ENCODE data around the gene MRPS12.

Gene MRPS12

GRCh38 chr19:38901683-38902082, 29.1 kb upstream of the MRPS12 start:
- no peak for ATAC-seq
- no peak for TF ChIP-seq CSDC2 (CRISPR knock-in tag; IDR thresholded peaks at IDR 0.05)
- TF ChIP-seq SNAI2 (CRISPR knock-in tag; IDR thresholded peaks at IDR 0.05) = no peak
- no peak for TF ChIP-seq TSHZ2 (CRISPR knock-in tag; IDR thresholded peaks at IDR 0.05)
- TF ChIP-seq BACH2 (CRISPR knock-in tag; IDR thresholded peaks at IDR 0.05; ENCODE audit: borderline replicate concordance) = no peak
- no peak for TF ChIP-seq ZNF70 (CRISPR knock-in tag; IDR thresholded peaks at IDR 0.05)
- no peak for TF ChIP-seq TCF4 (CRISPR knock-in tag; IDR thresholded peaks at IDR 0.05; ENCODE audit: borderline replicate concordance)
- TF ChIP-seq ISL1 (CRISPR knock-in tag; IDR thresholded peaks at IDR 0.05) = no peak
- no peak for TF ChIP-seq PPARA (CRISPR knock-in tag; IDR thresholded peaks at IDR 0.05; ENCODE audit: borderline replicate concordance)
- TF ChIP-seq CSRNP3 (CRISPR knock-in tag; IDR thresholded peaks at IDR 0.05) = no peak
- TF ChIP-seq ESRRG (CRISPR knock-in tag; IDR thresholded peaks at IDR 0.05) = no peak
- no peak for TF ChIP-seq CREB5 (CRISPR knock-in tag; IDR thresholded peaks at IDR 0.05; ENCODE audit: low read depth)
- TF ChIP-seq OSR1 (CRISPR knock-in tag; IDR thresholded peaks at IDR 0.05) = no peak
- TF ChIP-seq ZC3H10 (CRISPR knock-in tag; IDR thresholded peaks at IDR 0.05) = no peak
- no peak for TF ChIP-seq ZNF565 (CRISPR knock-in tag; conservative IDR thresholded peaks at IDR 0.05; ENCODE audit: low read depth)
- TF ChIP-seq GLIS3 (CRISPR knock-in tag; IDR thresholded peaks at IDR 0.05) = no peak
- no peak for TF ChIP-seq TOX (CRISPR knock-in tag; IDR thresholded peaks at IDR 0.05; ENCODE audit: borderline replicate concordance)
- no peak for TF ChIP-seq POU6F1 (CRISPR knock-in tag; IDR thresholded peaks at IDR 0.05; ENCODE audit: borderline replicate concordance, low read depth)
- TF ChIP-seq ZFP30 (CRISPR knock-in tag; IDR thresholded peaks at IDR 0.05) = no peak
- no peak for TF ChIP-seq PATZ1 (CRISPR knock-in tag; IDR thresholded peaks at IDR 0.05; ENCODE audit: borderline replicate concordance)
- no peak for TF ChIP-seq ZFP3 (CRISPR knock-in tag; IDR thresholded peaks at IDR 0.05)

- TF ChIP-seq TSHZ2 (CRISPR knock-in tag; IDR thresholded peaks at IDR 0.05) = no peak
- TF ChIP-seq ZC3H10 (CRISPR knock-in tag; IDR thresholded peaks at IDR 0.05) = no peak
- TF ChIP-seq ARNTL (CRISPR knock-in tag; IDR thresholded peaks at IDR 0.05; ENCODE audit: borderline replicate concordance, low read depth) = no peak
- TF ChIP-seq RARB (CRISPR knock-in tag; IDR thresholded peaks at IDR 0.05) = no peak
- TF ChIP-seq TOX (CRISPR knock-in tag; IDR thresholded peaks at IDR 0.05; ENCODE audit: borderline replicate concordance) = no peak
- no peak for TF ChIP-seq PPARA (CRISPR knock-in tag; IDR thresholded peaks at IDR 0.05; ENCODE audit: borderline replicate concordance)
- TF ChIP-seq CREB5 (CRISPR knock-in tag; IDR thresholded peaks at IDR 0.05; ENCODE audit: low read depth) = no peak
- no peak for ATAC-seq
Measured at GRCh38 chr19:38904581-38905539, 25.9 kb upstream of the MRPS12 start.

Data from SK-N-SH treated with all-trans-retinoic acid at 6 μM for 48 hours (cell line).